ENCODE data around the gene HYAL3.

Gene HYAL3

DNA sequence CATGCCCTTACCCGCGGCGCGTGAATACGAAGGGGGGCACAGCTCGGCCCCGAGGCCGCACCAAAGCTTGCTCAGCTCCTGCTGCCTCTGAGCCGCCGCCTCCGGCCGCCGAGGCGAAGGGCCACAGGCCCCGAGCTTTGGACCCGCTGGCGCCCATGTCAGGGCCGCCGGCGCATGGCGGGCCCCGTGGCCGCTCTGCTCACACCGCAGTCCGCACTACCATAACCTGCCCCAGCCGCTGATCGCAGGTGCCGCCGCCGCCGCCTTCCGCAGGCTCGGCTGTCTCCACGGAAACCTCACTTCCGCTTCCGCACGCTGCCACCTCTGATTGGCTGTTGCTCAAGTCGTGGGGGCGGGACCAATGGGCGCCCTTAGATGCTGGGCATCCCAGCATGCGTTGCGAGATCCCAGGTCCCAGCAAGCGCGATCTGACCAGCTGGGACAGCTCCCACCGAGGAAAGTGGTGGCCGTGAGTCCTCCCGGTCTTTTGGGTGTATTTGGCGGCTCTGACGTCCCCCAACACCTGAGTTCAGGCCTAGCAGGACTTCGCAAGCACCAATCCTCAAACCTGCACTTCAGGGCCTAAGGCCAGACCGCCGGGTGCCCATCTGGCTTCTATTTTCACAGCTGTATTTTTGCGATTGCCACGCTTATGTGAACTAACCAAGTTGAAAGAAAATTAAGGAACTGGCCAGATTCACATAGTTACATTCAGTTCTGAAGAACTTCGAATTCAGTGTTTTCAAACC is 28.9 kb upstream of the HYAL3 start, which contains the start of gene TUSC2:
Gene TUSC2 (minus strand): TSS at position 281 of the 749 bp plus-strand sequence. CDS start 124 bp downstream, at position 157.
- no peak for TF ChIP-seq YY1 (IDR thresholded peaks at IDR 0.05; ENCODE audit: insufficient read depth, insufficient read length)
- no peak for TF ChIP-seq ZNF274 (IDR thresholded peaks at IDR 0.05; ENCODE audit: low read depth, low read length)
- no peak for TF ChIP-seq SUZ12 (IDR thresholded peaks at IDR 0.05; ENCODE audit: extremely low read depth, insufficient read depth, insufficient read length)
- H3K4me1 ChIP-seq (ENCODE audit: insufficient read depth, insufficient read length), result peaks cover 14% of the 10 kb centered on the region
- peak within 1 kb of the TSS; percentile 95 for H3K4me3 ChIP-seq (ENCODE audit: insufficient read length, low read depth)
- H3K9me3 ChIP-seq (ENCODE audit: insufficient read depth, low read length), result no peaks in the 10 kb centered on the region
- peak within 1 kb of the TSS; percentile 94 for H3K9ac ChIP-seq (ENCODE audit: insufficient read length, low read depth)
- no peaks in the 10 kb centered on the region for H3K27me3 ChIP-seq (ENCODE audit: insufficient read depth, insufficient read length)
- H3K36me3 ChIP-seq (ENCODE audit: insufficient read depth, insufficient read length, low read length), result peaks cover 79% of the 10 kb centered on the region
- peak; percentile 98 for DNase-seq (ENCODE audit: low read depth, low spot score)

- TF ChIP-seq YY1 (IDR thresholded peaks at IDR 0.05; ENCODE audit: insufficient read depth, insufficient read length), result no peak
- TF ChIP-seq ZNF274 (IDR thresholded peaks at IDR 0.05; ENCODE audit: low read depth, low read length), result no peak
- no peak for TF ChIP-seq SUZ12 (IDR thresholded peaks at IDR 0.05; ENCODE audit: extremely low read depth, insufficient read depth, insufficient read length)
- no peak for DNase-seq (ENCODE audit: low read depth, low spot score)
- peak overlapping the region; percentile 95 for H3K4me3 ChIP-seq (ENCODE audit: insufficient read length, low read depth)
- H3K4me1 ChIP-seq (ENCODE audit: insufficient read depth, insufficient read length), result peaks cover 21% of the 10 kb centered on the region
- H3K9ac ChIP-seq (ENCODE audit: insufficient read length, low read depth), result peak overlapping the region; percentile 94
- H3K9me3 ChIP-seq (ENCODE audit: insufficient read depth, low read length), result no peaks in the 10 kb centered on the region
- H3K27me3 ChIP-seq (ENCODE audit: insufficient read depth, insufficient read length), result no peaks in the 10 kb centered on the region
- peaks cover 70% of the 10 kb centered on the region for H3K36me3 ChIP-seq (ENCODE audit: insufficient read depth, insufficient read length, low read length)
Measured at GRCh38 chr3:50327129-50327528, 27.9 kb upstream of the HYAL3 start.

- Histone ChIP-seq H3K27me3 (ENCODE audit: insufficient read depth, insufficient read length) (no peaks in the 10 kb centered on the region), H3K9ac (ENCODE audit: insufficient read length, low read depth) (peak overlapping the region; percentile 22), H3K9me3 (ENCODE audit: insufficient read depth, low read length) (no peaks in the 10 kb centered on the region), H3K4me1 (ENCODE audit: insufficient read depth, insufficient read length) (peaks cover 21% of the 10 kb centered on the region), H3K36me3 (ENCODE audit: insufficient read depth, insufficient read length, low read length) (peaks cover 60% of the 10 kb centered on the region), H3K4me3 (ENCODE audit: insufficient read length, low read depth) (no peak overlapping the region)
- TF ChIP-seq SUZ12 (IDR thresholded peaks at IDR 0.05; ENCODE audit: extremely low read depth, insufficient read depth, insufficient read length) (no peak), ZNF274 (IDR thresholded peaks at IDR 0.05; ENCODE audit: low read depth, low read length) (no peak), YY1 (IDR thresholded peaks at IDR 0.05; ENCODE audit: insufficient read depth, insufficient read length) (no peak)
- DNase-seq (ENCODE audit: low read depth, low spot score), result no peak
Measured at GRCh38 chr3:50326182-50326541, 27.0 kb upstream of the HYAL3 start.

- no peak overlapping the region for H3K4me3 ChIP-seq (ENCODE audit: insufficient read length, low read depth)
- H3K9me3 ChIP-seq (ENCODE audit: insufficient read depth, low read length), result no peaks in the 10 kb centered on the region
- H3K36me3 ChIP-seq (ENCODE audit: insufficient read depth, insufficient read length, low read length), result peaks cover 57% of the 10 kb centered on the region
- peak overlapping the region; percentile 23 for H3K9ac ChIP-seq (ENCODE audit: insufficient read length, low read depth)
- no peak for DNase-seq (ENCODE audit: low read depth, low spot score)
- H3K27me3 ChIP-seq (ENCODE audit: insufficient read depth, insufficient read length), result no peaks in the 10 kb centered on the region
- H3K4me1 ChIP-seq (ENCODE audit: insufficient read depth, insufficient read length), result peaks cover 21% of the 10 kb centered on the region
- no peak for TF ChIP-seq ZNF274 (IDR thresholded peaks at IDR 0.05; ENCODE audit: low read depth, low read length)
- no peak for TF ChIP-seq YY1 (IDR thresholded peaks at IDR 0.05; ENCODE audit: insufficient read depth, insufficient read length)
- TF ChIP-seq SUZ12 (IDR thresholded peaks at IDR 0.05; ENCODE audit: extremely low read depth, insufficient read depth, insufficient read length), result no peak
Measured at GRCh38 chr3:50325497-50326181, 26.4 kb upstream of the HYAL3 start.

- Histone ChIP-seq H3K9me3 (ENCODE audit: insufficient read depth, low read length) (no peaks in the 10 kb centered on the region), H3K4me3 (ENCODE audit: insufficient read length, low read depth) (no peak overlapping the region), H3K4me1 (ENCODE audit: insufficient read depth, insufficient read length) (peaks cover 27% of the 10 kb centered on the region), H3K27me3 (ENCODE audit: insufficient read depth, insufficient read length) (no peaks in the 10 kb centered on the region), H3K36me3 (ENCODE audit: insufficient read depth, insufficient read length, low read length) (peaks cover 57% of the 10 kb centered on the region), H3K9ac (ENCODE audit: insufficient read length, low read depth) (no peak overlapping the region)
- TF ChIP-seq YY1 (IDR thresholded peaks at IDR 0.05; ENCODE audit: insufficient read depth, insufficient read length), result no peak
- no peak for DNase-seq (ENCODE audit: low read depth, low spot score)
Measured at GRCh38 chr3:50325113-50325480, 25.9 kb upstream of the HYAL3 start.

DNA sequence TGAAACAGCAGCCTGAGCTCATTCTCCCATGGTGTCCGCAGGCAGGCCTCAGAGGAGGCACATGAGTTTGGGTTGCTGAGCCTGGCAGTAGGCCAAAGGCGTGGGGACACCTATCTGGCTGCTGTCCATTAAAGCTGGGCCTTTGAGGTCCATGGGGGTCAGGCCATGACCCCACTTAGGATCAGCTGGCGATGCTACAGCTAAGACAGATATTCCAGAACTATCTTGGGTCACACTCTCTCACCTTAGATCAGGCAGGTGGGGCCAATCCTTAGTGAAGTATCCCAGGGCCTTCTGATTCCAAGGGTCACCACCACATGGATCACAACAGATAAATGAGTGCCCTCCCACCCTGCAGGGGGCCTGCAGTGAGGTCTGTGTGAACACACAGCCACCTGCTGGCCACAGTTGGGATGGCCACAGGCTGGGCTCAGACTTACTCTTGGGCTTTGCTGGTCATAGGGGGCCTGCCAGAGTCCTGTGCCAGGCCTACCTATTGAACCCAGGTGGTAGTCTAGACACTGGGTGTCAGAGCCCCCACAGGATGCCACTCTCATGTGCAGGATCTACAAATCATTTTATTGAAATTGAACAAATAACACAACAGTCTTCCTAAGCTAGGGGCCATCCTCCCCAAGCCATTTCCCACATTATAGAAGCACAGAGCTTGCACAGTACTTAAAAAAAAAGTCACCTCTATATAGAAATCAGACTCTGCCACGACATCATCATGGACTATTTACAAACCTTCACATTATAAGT is 25.3 kb upstream of the HYAL3 start:
- DNase-seq (ENCODE audit: low read depth, low spot score), result peak; percentile 75
- Histone ChIP-seq H3K36me3 (ENCODE audit: insufficient read depth, insufficient read length, low read length) (peaks cover 57% of the 10 kb centered on the region), H3K9me3 (ENCODE audit: insufficient read depth, low read length) (no peaks in the 10 kb centered on the region), H3K4me3 (ENCODE audit: insufficient read length, low read depth) (no peak overlapping the region), H3K4me1 (ENCODE audit: insufficient read depth, insufficient read length) (peaks cover 32% of the 10 kb centered on the region), H3K9ac (ENCODE audit: insufficient read length, low read depth) (no peak overlapping the region), H3K27me3 (ENCODE audit: insufficient read depth, insufficient read length) (no peaks in the 10 kb centered on the region)
- TF ChIP-seq YY1 (IDR thresholded peaks at IDR 0.05; ENCODE audit: insufficient read depth, insufficient read length), result no peak
- TF ChIP-seq ZNF274 (IDR thresholded peaks at IDR 0.05; ENCODE audit: low read depth, low read length), result no peak
- TF ChIP-seq SUZ12 (IDR thresholded peaks at IDR 0.05; ENCODE audit: extremely low read depth, insufficient read depth, insufficient read length), result no peak
